Astrocyte (in vitro differentiated cells and primary cell): ENCODE measurements around the gene COPRS. TPM values are rescaled to one million over a fixed set of nuclear protein-coding genes. Genes with fewer than 3 reads are reported as not detected.
A peak's percentile ranks its signal among the peaks of the same experiment; 100 is the strongest.

Source experiments
- DNase-seq: peaks from one replicate; pipeline ENCODE4 v3.0.0-alpha.2; 2010; ENCODE audit warnings: low read depth
- FAIRE-seq: peaks from 2 replicates; lab custom pipeline; 2011; peaks lifted over from hg19 to GRCh38; lab: Jason Lieb, UNC
- H2AFZ ChIP-seq: 2 replicates; pipeline ENCODE4 v1.6.0; 2012; ENCODE audit warnings: low read depth, low read length, inconsistent platforms
- H3K27ac ChIP-seq: 2 replicates; pipeline ENCODE4 v1.5.1; 2011; ENCODE audit warnings: low read depth, low read length, inconsistent platforms
- H3K27me3 ChIP-seq: 2 replicates; pipeline ENCODE4 v1.6.0; 2011; ENCODE audit warnings: low read length, inconsistent platforms; ENCODE audit not compliant: insufficient read depth
- H3K36me3 ChIP-seq: 2 replicates; pipeline ENCODE4 v1.5.1; 2011; ENCODE audit warnings: low read length, inconsistent platforms; ENCODE audit not compliant: insufficient read depth
- H3K4me1 ChIP-seq: 2 replicates; pipeline ENCODE4 v1.5.1; 2011; ENCODE audit warnings: low read length, inconsistent platforms; ENCODE audit not compliant: insufficient read depth
- H3K4me2 ChIP-seq: 2 replicates; pipeline ENCODE4 v1.6.0; 2012; ENCODE audit warnings: low read length, inconsistent platforms
- H3K4me3 ChIP-seq: 2 replicates; pipeline ENCODE4 v1.5.1; 2011; ENCODE audit warnings: low read depth, mild to moderate bottlenecking, low read length, inconsistent platforms; ENCODE audit not compliant: insufficient read depth
- H3K79me2 ChIP-seq: 2 replicates; pipeline ENCODE4 v1.6.0; 2012; ENCODE audit warnings: mild to moderate bottlenecking, low read length, inconsistent platforms; ENCODE audit not compliant: insufficient read depth
- H3K9ac ChIP-seq: 2 replicates; pipeline ENCODE4 v1.6.0; 2012; ENCODE audit warnings: mild to moderate bottlenecking, low read length, inconsistent platforms
- H3K9me3 ChIP-seq: 2 replicates; pipeline ENCODE4 v1.5.1; 2012; ENCODE audit warnings: low read depth, mild to moderate bottlenecking, low read length, inconsistent platforms; ENCODE audit not compliant: insufficient read depth
- H4K20me1 ChIP-seq: 2 replicates; pipeline ENCODE4 v1.6.0; 2012; ENCODE audit warnings: low read length, inconsistent platforms; ENCODE audit not compliant: insufficient read depth
- H3K27ac Mint-ChIP-seq: one replicate; pipeline ENCODE4 v1.8.0; 2021; ENCODE audit warnings: mild to moderate bottlenecking, mixed read lengths; ENCODE audit not compliant: unreplicated experiment
- H3K27me3 Mint-ChIP-seq: one replicate; pipeline ENCODE4 v1.8.0; 2021; ENCODE audit warnings: low read depth, mixed read lengths; ENCODE audit not compliant: unreplicated experiment
- H3K36me3 Mint-ChIP-seq: one replicate; pipeline ENCODE4 v1.8.0; 2021; ENCODE audit warnings: low read depth, mixed read lengths; ENCODE audit not compliant: unreplicated experiment
- H3K4me1 Mint-ChIP-seq: one replicate; pipeline ENCODE4 v1.8.0; 2021; ENCODE audit warnings: low read depth, mixed read lengths; ENCODE audit not compliant: unreplicated experiment
- H3K4me3 Mint-ChIP-seq: one replicate; pipeline ENCODE4 v1.8.0; 2021; ENCODE audit warnings: mild to moderate bottlenecking, moderate library complexity, mixed read lengths; ENCODE audit not compliant: unreplicated experiment
- H3K9me3 Mint-ChIP-seq: one replicate; pipeline ENCODE4 v1.8.0; 2021; ENCODE audit warnings: mild to moderate bottlenecking, mixed read lengths; ENCODE audit not compliant: unreplicated experiment
- CTCF ChIP-seq: IDR thresholded peaks from 2 replicates; pipeline ENCODE4 v1.5.1; 2011; ENCODE audit warnings: low read depth, mild to moderate bottlenecking, inconsistent platforms, low read length, moderate library complexity; ENCODE audit not compliant: insufficient read depth
- EZH2 ChIP-seq: IDR thresholded peaks from 2 replicates; pipeline ENCODE4 v1.6.1; 2012; ENCODE audit warnings: mild to moderate bottlenecking, low read length, inconsistent platforms; ENCODE audit not compliant: insufficient read depth
- total RNA-seq: library from RNA; stranded (reverse); gene quantifications from 2 replicates; pipeline ENCODE4 v1.2.1, GENCODE V29; 2021

Gene COPRS
- total RNA-seq, 1 donor from 2014 or later: 27.8 TPM

GRCh38 chr17:31907342-31907962, 48.4 kb upstream of the COPRS start:
- TF ChIP-seq CTCF: no peak
- TF ChIP-seq EZH2: no peak
- no peaks in the 10 kb centered on the region for H3K36me3 Mint-ChIP-seq
- Histone ChIP-seq H2AFZ (no peak overlapping the region), H3K9me3 (no peaks in the 10 kb centered on the region), H3K36me3 (no peaks in the 10 kb centered on the region), H3K27ac (no peak overlapping the region), H3K9ac (no peak overlapping the region), H3K4me2 (peak overlapping the region; percentile 26), H4K20me1 (no peaks in the 10 kb centered on the region), H3K4me1 (peaks cover 7% of the 10 kb centered on the region), H3K27me3 (no peaks in the 10 kb centered on the region), H3K4me3 (no peak overlapping the region), H3K79me2 (no peaks in the 10 kb centered on the region)
- H3K4me3 Mint-ChIP-seq: no peak overlapping the region
- no peak for FAIRE-seq
- H3K27ac Mint-ChIP-seq: no peak overlapping the region
- DNase-seq: peak; percentile 69
- no peaks in the 10 kb centered on the region for H3K9me3 Mint-ChIP-seq
- no peaks in the 10 kb centered on the region for H3K4me1 Mint-ChIP-seq
- no peaks in the 10 kb centered on the region for H3K27me3 Mint-ChIP-seq

- H3K4me1 Mint-ChIP-seq: peaks cover 2% of the 10 kb centered on the region
- no peak overlapping the region for H3K4me3 Mint-ChIP-seq
- DNase-seq (no peak), FAIRE-seq (no peak)
- H3K4me2 ChIP-seq: no peak overlapping the region
- H2AFZ ChIP-seq: no peak overlapping the region
- no peaks in the 10 kb centered on the region for H3K36me3 ChIP-seq
- H3K36me3 Mint-ChIP-seq: no peaks in the 10 kb centered on the region
- TF ChIP-seq EZH2 (no peak), CTCF (no peak)
- no peaks in the 10 kb centered on the region for H3K27me3 Mint-ChIP-seq
- no peak overlapping the region for H3K4me3 ChIP-seq
- H3K9me3 ChIP-seq: no peaks in the 10 kb centered on the region
- no peak overlapping the region for H3K9ac ChIP-seq
- peaks cover 16% of the 10 kb centered on the region for H4K20me1 ChIP-seq
- H3K27me3 ChIP-seq: no peaks in the 10 kb centered on the region
- no peaks in the 10 kb centered on the region for H3K9me3 Mint-ChIP-seq
- H3K27ac Mint-ChIP-seq: no peak overlapping the region
- H3K4me1 ChIP-seq: peaks cover 7% of the 10 kb centered on the region
- peaks cover 31% of the 10 kb centered on the region for H3K79me2 ChIP-seq
- no peak overlapping the region for H3K27ac ChIP-seq
Observed at GRCh38 chr17:31903401-31903800, 44.4 kb upstream of the COPRS start.

GRCh38 chr17:31902693-31903092, 43.6 kb upstream of the COPRS start:
- Histone ChIP-seq H2AFZ (peak overlapping the region; percentile 55), H3K4me2 (no peak overlapping the region), H3K27me3 (no peaks in the 10 kb centered on the region), H3K4me3 (no peak overlapping the region), H3K36me3 (peaks cover 4% of the 10 kb centered on the region), H3K9me3 (no peaks in the 10 kb centered on the region), H3K27ac (no peak overlapping the region), H3K9ac (no peak overlapping the region), H4K20me1 (peaks cover 18% of the 10 kb centered on the region), H3K79me2 (peaks cover 36% of the 10 kb centered on the region), H3K4me1 (peaks cover 3% of the 10 kb centered on the region)
- TF ChIP-seq EZH2: no peak
- no peak for TF ChIP-seq CTCF
- no peaks in the 10 kb centered on the region for H3K27me3 Mint-ChIP-seq
- DNase-seq (no peak), FAIRE-seq (no peak)
- peaks cover 4% of the 10 kb centered on the region for H3K36me3 Mint-ChIP-seq
- peaks cover 2% of the 10 kb centered on the region for H3K4me1 Mint-ChIP-seq
- no peak overlapping the region for H3K27ac Mint-ChIP-seq
- no peaks in the 10 kb centered on the region for H3K9me3 Mint-ChIP-seq
- H3K4me3 Mint-ChIP-seq: no peak overlapping the region
